BLaER1 (cell line): ENCODE results near the gene PNPT1.
A peak's percentile ranks its signal among the peaks of the same experiment; 100 is the strongest.

ENCODE experiments used
- H3K27ac ChIP-seq: shearing (Covaris generic); formaldehyde crosslinking; 2 replicates; pipeline ENCODE4 v1.8.1; 2022
- H3K27me3 ChIP-seq: shearing (Covaris generic); formaldehyde crosslinking; 2 replicates; pipeline ENCODE4 v1.8.1; 2022
- H3K36me3 ChIP-seq: shearing (Covaris generic); formaldehyde crosslinking; 2 replicates; pipeline ENCODE4 v1.8.1; 2022
- H3K4me1 ChIP-seq: shearing (Covaris generic); formaldehyde crosslinking; 2 replicates; pipeline ENCODE4 v1.8.1; 2022
- H3K4me2 ChIP-seq: shearing (Covaris generic); formaldehyde crosslinking; 2 replicates; pipeline ENCODE4 v1.8.1; 2022
- H3K4me3 ChIP-seq: shearing (Covaris generic); formaldehyde crosslinking; 2 replicates; pipeline ENCODE4 v1.8.1; 2022
- H3K9ac ChIP-seq: shearing (Covaris generic); formaldehyde crosslinking; 2 replicates; pipeline ENCODE4 v1.8.1; 2022
- H3K9me3 ChIP-seq: shearing (Covaris generic); formaldehyde crosslinking; 2 replicates; pipeline ENCODE4 v1.8.1; 2022
- H4K20me1 ChIP-seq: shearing (Covaris generic); formaldehyde crosslinking; 2 replicates; pipeline ENCODE4 v1.8.1; 2022
- Cebpa-rat ChIP-seq: shearing (Covaris generic); IDR thresholded peaks from 2 replicates; pipeline ENCODE4 v1.8.1; 2022

Gene PNPT1

GRCh38 chr2:55672630-55673029 is 21.0 kb downstream of the PNPT1 start:
- Histone ChIP-seq H3K27ac (no peak overlapping the region), H3K36me3 (peaks cover 83% of the 10 kb centered on the region)
- no peak for TF ChIP-seq Cebpa-rat

GRCh38 chr2:55668956-55669355 is 24.7 kb downstream of the PNPT1 start:
- peaks cover 73% of the 10 kb centered on the region for H3K36me3 ChIP-seq
- no peak for TF ChIP-seq Cebpa-rat
- H3K9ac ChIP-seq: no peak overlapping the region
- H4K20me1 ChIP-seq: no peaks in the 10 kb centered on the region
- H3K27ac ChIP-seq: no peak overlapping the region
- H3K4me1 ChIP-seq: no peaks in the 10 kb centered on the region
- H3K4me3 ChIP-seq: no peak overlapping the region
- H3K27me3 ChIP-seq: no peaks in the 10 kb centered on the region
- H3K9me3 ChIP-seq: no peaks in the 10 kb centered on the region
- no peak overlapping the region for H3K4me2 ChIP-seq

More at GRCh38 chr2:55672630-55673029, 21.0 kb downstream of the PNPT1 start:
- H3K9ac ChIP-seq: no peak overlapping the region
- H3K27me3 ChIP-seq: no peaks in the 10 kb centered on the region
- H3K4me3 ChIP-seq: no peak overlapping the region
- no peaks in the 10 kb centered on the region for H3K4me1 ChIP-seq
- no peak overlapping the region for H3K4me2 ChIP-seq
- H4K20me1 ChIP-seq: no peaks in the 10 kb centered on the region
- no peaks in the 10 kb centered on the region for H3K9me3 ChIP-seq

DNA sequence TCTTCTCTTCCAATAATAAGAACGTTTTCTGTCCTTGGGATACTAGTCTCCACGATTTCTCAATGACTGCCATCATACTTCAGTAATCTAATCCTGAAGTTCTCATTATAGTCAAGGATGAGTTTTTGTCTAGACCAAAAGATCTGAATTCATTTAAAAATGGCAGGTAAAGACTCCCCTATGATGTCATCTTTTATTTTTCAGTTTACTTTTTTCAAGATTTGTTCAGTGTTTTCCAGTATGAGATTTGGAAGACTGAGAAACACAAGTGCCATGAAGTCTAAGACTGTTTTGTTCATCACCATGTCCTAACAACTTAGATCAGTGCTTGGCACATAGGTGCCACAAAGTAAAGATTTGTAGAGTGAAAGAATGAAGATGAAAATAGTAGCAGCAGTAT is 40.4 kb downstream of the PNPT1 start:
- peaks cover 69% of the 10 kb centered on the region for H3K36me3 ChIP-seq

DNA sequence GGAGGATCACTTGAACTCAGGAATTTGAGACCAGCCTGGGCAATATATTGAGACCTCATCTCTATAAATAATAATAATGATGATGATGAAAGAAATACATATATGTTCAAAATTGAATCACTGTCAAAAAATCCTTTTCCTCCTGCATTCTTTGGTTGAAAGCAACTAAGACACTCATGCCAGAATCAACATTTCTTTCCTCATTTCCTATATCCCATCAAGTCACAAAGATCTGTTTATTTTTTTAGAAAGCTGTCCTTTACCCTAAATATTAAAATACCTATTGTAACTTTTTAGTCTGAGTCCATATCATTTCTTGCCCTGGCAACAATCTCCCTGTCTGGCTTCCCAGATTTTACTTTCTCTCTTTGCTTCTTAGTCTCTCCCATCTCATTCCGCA is 44.4 kb downstream of the PNPT1 start:
- no peak for TF ChIP-seq Cebpa-rat
- H3K9me3 ChIP-seq: no peaks in the 10 kb centered on the region
- H3K4me1 ChIP-seq: no peaks in the 10 kb centered on the region
- no peaks in the 10 kb centered on the region for H4K20me1 ChIP-seq
- peaks cover 69% of the 10 kb centered on the region for H3K36me3 ChIP-seq
- H3K27ac ChIP-seq: no peak overlapping the region
- no peak overlapping the region for H3K4me2 ChIP-seq
- H3K9ac ChIP-seq: no peak overlapping the region
- no peak overlapping the region for H3K4me3 ChIP-seq
- H3K27me3 ChIP-seq: no peaks in the 10 kb centered on the region

More for the DNA sequence above, 40.4 kb downstream of the PNPT1 start:
- Histone ChIP-seq H3K27ac (no peak overlapping the region), H3K9ac (no peak overlapping the region), H3K9me3 (no peaks in the 10 kb centered on the region), H4K20me1 (no peaks in the 10 kb centered on the region), H3K27me3 (no peaks in the 10 kb centered on the region), H3K4me2 (no peak overlapping the region), H3K4me1 (no peaks in the 10 kb centered on the region), H3K4me3 (no peak overlapping the region)
- no peak for TF ChIP-seq Cebpa-rat

DNA sequence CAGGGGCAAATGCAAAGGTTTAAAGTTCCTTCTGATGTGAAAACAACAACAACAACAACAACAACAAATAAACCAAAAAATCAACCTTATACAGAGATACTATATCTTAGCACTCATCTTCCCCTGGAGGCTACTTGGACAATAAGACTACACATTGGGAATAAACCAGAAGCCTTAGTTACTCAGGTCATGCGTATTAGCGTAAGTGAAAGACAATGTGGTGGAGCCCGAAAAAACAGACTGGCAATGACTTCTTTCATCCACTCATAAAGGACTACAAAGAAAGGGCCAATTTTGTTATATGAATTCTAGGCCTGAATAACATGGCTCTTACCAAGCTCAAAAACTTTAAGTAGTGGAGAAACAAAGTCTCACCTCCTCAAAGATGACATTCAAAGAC is 56.8 kb downstream of the PNPT1 start:
- Histone ChIP-seq H3K4me1 (no peaks in the 10 kb centered on the region), H3K4me3 (no peak overlapping the region), H3K27ac (no peak overlapping the region), H3K27me3 (no peaks in the 10 kb centered on the region), H3K9ac (no peak overlapping the region), H3K4me2 (no peak overlapping the region), H3K9me3 (no peaks in the 10 kb centered on the region), H3K36me3 (peaks cover 85% of the 10 kb centered on the region), H4K20me1 (no peaks in the 10 kb centered on the region)
- TF ChIP-seq Cebpa-rat: no peak

GRCh38 chr2:55628931-55629330 is 64.7 kb downstream of the PNPT1 start:
- peaks cover 31% of the 10 kb centered on the region for H4K20me1 ChIP-seq
- H3K4me3 ChIP-seq: no peak overlapping the region
- H3K27ac ChIP-seq: no peak overlapping the region
- H3K9me3 ChIP-seq: no peaks in the 10 kb centered on the region
- no peaks in the 10 kb centered on the region for H3K27me3 ChIP-seq
- H3K4me2 ChIP-seq: no peak overlapping the region
- H3K9ac ChIP-seq: no peak overlapping the region
- H3K36me3 ChIP-seq: peaks cover 65% of the 10 kb centered on the region
- no peaks in the 10 kb centered on the region; the same call in 1 of the 2 replicates for H3K4me1 ChIP-seq
- no peak for TF ChIP-seq Cebpa-rat

DNA sequence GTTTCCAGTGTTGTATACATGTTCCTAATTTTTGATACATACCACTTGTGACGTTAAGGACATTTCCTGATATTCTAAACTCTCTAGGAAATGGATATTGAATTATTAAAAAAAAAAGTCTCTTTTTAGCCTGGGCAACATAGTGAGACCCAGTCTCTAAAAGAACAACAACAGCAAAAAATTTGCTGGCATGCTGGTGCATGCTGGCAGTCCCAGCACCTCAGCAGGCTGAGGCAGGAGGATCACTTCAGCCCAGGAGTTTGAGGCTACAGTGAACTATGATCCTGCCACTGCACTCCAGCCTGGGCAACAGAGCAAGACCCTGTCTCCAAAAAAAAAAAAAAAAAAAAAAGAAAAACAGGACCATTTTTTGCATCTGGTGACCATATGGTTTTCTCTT is 65.7 kb downstream of the PNPT1 start:
- no peak overlapping the region for H3K4me2 ChIP-seq

DNA sequence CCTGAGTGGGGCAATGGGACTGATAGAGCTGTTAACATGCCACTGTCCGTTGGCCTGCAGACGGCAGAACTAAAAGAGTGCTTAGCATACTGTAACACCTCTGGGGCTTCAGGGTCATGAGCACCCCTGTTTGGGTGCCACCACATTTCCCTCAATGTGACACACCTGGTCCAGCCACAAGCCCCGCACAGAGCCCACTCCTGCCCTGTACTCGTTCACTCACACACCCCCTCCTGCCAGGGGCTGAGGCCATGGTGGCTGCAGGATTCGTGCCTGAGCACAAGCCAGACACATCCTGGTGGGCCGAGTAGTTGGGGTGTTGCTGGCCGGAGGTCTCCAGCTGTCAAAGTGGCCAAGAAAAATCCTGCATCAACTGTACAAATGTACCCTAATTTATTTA is 71.8 kb downstream of the PNPT1 start:
- Histone ChIP-seq H3K9ac (no peak overlapping the region), H3K36me3 (peaks cover 43% of the 10 kb centered on the region), H3K27me3 (no peaks in the 10 kb centered on the region), H3K27ac (no peak overlapping the region), H3K4me3 (no peak overlapping the region), H3K4me1 (peaks cover 39% of the 10 kb centered on the region), H3K4me2 (peak overlapping the region; percentile 96), H3K9me3 (no peaks in the 10 kb centered on the region), H4K20me1 (peaks cover 82% of the 10 kb centered on the region)
- TF ChIP-seq Cebpa-rat: no peak

More for the DNA sequence above, 65.7 kb downstream of the PNPT1 start:
- no peak overlapping the region for H3K4me3 ChIP-seq
- no peak overlapping the region for H3K9ac ChIP-seq
- TF ChIP-seq Cebpa-rat: no peak
- H4K20me1 ChIP-seq: peaks cover 41% of the 10 kb centered on the region
- H3K4me1 ChIP-seq: peaks cover under 1% of the 10 kb centered on the region; the same call in 1 of the 2 replicates
- peaks cover 61% of the 10 kb centered on the region for H3K36me3 ChIP-seq
- no peak overlapping the region for H3K27ac ChIP-seq
- no peaks in the 10 kb centered on the region for H3K27me3 ChIP-seq
- no peaks in the 10 kb centered on the region for H3K9me3 ChIP-seq

DNA sequence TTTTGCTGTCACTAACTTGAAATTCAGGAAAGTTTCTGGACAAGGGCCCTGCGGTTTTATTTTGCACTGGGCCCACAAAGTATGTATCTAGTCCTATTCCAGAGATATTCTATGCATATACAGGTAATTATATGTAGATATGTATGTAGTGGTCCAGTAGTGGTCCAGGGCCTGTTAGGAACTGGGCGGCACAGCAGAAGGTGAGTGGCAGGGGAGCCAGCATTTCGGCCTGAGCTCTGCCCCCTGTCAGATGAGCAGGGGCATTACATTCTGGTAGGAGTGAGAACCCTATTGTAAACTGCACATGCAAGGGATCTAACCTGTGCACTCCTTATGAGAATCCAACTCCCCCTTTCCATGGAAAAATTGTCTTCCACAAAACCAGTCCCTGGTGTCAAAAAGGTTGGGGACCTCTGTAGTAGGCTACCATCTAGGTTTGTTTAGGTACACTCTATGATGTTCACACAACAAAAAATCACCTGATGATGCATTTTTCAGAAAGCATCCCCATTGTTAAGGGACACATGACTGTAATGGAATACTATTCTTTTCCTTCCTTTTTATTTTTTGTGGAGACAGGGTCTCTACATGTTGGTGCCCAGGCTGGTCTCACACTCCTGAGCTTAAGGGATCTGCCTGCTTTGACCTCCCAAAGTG is 73.4 kb downstream of the PNPT1 start:
- no peak for TF ChIP-seq Cebpa-rat
- Histone ChIP-seq H3K27ac (no peak overlapping the region), H3K4me2 (peak overlapping the region; percentile 96), H3K27me3 (no peaks in the 10 kb centered on the region), H3K4me3 (no peak overlapping the region), H3K4me1 (peaks cover 48% of the 10 kb centered on the region), H3K36me3 (peaks cover 31% of the 10 kb centered on the region), H4K20me1 (peaks cover 84% of the 10 kb centered on the region), H3K9ac (no peak overlapping the region), H3K9me3 (no peaks in the 10 kb centered on the region)

DNA sequence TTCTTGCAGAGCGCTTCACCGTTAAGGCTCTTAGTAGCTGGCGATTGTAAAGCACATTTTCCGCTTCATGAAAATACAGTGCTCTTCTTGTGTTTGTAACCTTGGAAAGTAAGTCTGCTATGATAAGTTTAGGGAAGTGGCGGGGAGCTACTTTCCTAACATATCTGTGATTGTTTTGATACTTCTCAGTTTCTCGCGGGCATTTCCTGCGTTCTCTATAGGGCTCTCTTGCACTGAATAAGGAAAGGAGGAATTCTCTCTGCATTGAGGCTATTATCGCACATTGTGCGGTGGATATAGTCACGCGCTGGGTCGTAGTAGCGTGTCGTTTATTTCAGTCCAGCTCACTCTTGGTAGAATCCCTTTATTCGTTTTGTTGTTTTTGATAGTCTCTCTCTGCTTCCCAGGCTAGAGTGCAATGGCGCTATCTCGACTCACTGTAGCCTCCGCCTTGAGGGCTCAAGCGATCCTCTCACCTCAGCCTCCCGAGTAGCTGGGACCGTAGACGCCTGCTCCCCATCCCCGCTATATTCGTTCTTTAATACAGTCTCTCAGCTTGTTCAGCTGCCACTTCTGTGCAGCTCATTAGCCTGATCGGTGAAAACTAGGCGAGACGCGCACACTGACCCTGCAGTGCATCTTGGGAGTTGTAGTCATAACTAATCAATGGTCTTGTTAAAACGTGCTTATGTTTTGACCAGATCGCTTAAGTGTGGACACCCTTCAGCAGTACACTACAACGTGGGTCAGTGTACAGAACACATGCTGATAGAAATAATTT is 75.2 kb downstream of the PNPT1 start:
- Histone ChIP-seq H4K20me1 (peaks cover 84% of the 10 kb centered on the region), H3K4me3 (peak overlapping the region; percentile 97), H3K9ac (peak overlapping the region; percentile 90), H3K36me3 (peaks cover 39% of the 10 kb centered on the region), H3K27ac (peak overlapping the region; percentile 100), H3K4me1 (peaks cover 53% of the 10 kb centered on the region), H3K4me2 (peak overlapping the region; percentile 96), H3K9me3 (no peaks in the 10 kb centered on the region), H3K27me3 (no peaks in the 10 kb centered on the region)
- TF ChIP-seq Cebpa-rat: no peak
